Heart left ventricle (tissue), 13 donors: ENCODE data around the gene CLIC2.
"Not testable (repeated sequence)": the region's sequence is repeated elsewhere in the genome, so short reads cannot be mapped to it uniquely, and the experiment has no call there.

Source experiments
- POLR2A ChIP-seq, 2 donors: fragments of 450-650 bp; IDR thresholded peaks; one replicate each; pipeline ENCODE4 v1.6.1; 2017; ENCODE audit warnings: antibody characterized with exemption in 2 of 2, mild to moderate bottlenecking in 2 of 2, moderate library complexity in 2 of 2
- TF ChIP-seq, protein P1 (sequence below), 12 donors: fragments of 200-600 bp; sonication (generic) in 4 of 12; IDR thresholded peaks; one replicate each; pipeline versions ENCODE4 v1.5.0 to v1.8.0; 2018 to 2022; ENCODE audit warnings: antibody characterized with exemption in 12 of 12, mild to moderate bottlenecking in 5 of 12
- donor health status: ischemic (EF 13 %, LVEDD 7.1; RV severe dilation, severe dysfunction).
- donor health status: DM: no; HTN: yes; CAD: no.
- donor health status: DM: no; HTN: no; CAD: no.
- donor health status: ischemic (EF 25% LVEDD 6.9; RV normal size, moderate dysfunction).
- donor health status: ischemic (EF 25% LVEDD 5.7; RV mildly dilated, moderate dysfunction).
- donor health status: ischemic (EF 35%, LVEDD 5.7; RV mildly dilated, moderate dysfunction).
- donor health status: nonischemic (EF 11% LVEDD 7.7; RV severe dilation, severe dysfunction).
- donor health status: DM: yes; HTN: yes; CAD: no.
- donor health status: PGD.
- donor health status: ischemic (EF 29% LVEDD 5.4; RV normal size, mild dysfunction).
- donor health status: nonischemic (EF 23%, LVEDD 6.1; RV moderate dilation, normal function).

DNA sequence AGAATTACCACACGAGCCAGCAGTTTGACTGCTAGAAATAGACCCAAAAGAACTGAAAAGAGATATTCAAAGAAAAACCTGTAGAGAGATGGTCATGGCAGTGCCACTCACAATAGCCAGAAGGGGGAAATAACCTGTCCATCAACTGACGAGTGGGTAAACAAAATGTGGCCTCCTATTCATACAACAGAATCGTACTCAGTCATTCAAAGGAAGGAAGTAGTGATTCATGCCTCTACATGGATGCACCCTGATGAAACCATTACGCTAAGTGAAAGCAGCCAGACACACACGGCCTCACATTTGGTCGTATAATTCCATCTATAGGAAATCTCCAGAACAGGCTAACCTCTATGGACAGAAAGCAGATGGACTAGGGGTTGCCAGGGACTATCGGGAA, 45.4 kb upstream of the CLIC2 start:
- TF ChIP-seq, protein P1, sequence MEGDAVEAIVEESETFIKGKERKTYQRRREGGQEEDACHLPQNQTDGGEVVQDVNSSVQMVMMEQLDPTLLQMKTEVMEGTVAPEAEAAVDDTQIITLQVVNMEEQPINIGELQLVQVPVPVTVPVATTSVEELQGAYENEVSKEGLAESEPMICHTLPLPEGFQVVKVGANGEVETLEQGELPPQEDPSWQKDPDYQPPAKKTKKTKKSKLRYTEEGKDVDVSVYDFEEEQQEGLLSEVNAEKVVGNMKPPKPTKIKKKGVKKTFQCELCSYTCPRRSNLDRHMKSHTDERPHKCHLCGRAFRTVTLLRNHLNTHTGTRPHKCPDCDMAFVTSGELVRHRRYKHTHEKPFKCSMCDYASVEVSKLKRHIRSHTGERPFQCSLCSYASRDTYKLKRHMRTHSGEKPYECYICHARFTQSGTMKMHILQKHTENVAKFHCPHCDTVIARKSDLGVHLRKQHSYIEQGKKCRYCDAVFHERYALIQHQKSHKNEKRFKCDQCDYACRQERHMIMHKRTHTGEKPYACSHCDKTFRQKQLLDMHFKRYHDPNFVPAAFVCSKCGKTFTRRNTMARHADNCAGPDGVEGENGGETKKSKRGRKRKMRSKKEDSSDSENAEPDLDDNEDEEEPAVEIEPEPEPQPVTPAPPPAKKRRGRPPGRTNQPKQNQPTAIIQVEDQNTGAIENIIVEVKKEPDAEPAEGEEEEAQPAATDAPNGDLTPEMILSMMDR (IDR thresholded peaks at IDR 0.05): not testable (repeated sequence)
- TF ChIP-seq POLR2A (IDR thresholded peaks at IDR 0.05): not testable (repeated sequence)
